ENCODE results near the gene PRKACB. TPM values are rescaled to one million over a fixed set of nuclear protein-coding genes. Genes with fewer than 3 reads are reported as not detected.

Gene PRKACB
- total RNA-seq, 4 donors from 2014 or later: 4.4 to 12.3 (median 5.7) TPM

DNA sequence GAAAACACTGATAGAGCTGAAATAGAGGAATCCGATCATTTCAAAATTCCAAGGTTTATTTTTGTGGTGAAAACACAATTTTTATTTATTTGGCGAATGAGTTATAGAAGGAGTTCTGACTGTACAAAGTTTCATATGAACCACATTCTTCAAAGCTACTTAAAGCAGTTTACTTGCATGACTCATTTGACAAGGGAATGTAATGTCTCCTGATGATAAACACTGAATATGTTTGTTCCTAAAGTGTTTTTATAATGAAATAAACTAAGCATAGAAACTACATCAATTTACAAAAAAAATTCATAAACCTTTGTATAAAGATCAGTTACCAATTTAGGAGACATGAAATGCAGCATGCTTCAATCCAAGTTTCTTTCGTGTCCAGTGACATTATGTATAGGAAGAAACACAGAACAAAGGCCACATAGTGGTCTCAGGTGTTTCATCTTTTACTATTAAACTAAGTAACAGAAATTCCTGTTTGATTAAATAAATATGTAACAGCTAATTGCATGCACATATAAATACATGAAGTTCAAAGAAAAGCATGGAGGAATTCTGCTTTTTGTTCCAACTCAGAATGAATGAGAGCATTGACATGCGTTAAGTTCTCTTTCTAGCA lies 2.5 kb downstream of the PRKACB start:
- TF ChIP-seq CTCF (IDR thresholded peaks at IDR 0.05) (no peak), POLR2A (IDR thresholded peaks at IDR 0.05) (no peak)
- H3K4me3 ChIP-seq (ENCODE audit: low read depth, poor library complexity, severe bottlenecking): no peak overlapping the region
- DNase-seq (ENCODE audit: low spot score in 2 of 2): no peak
- intact Hi-C loops (cut with DNase I; ENCODE audit: low total_unique reads): no loop called here
- WGBS, 2 donors: 77 to 83% methylated on average over 4 of the region's 4 CpGs

GRCh38 chr1:84148758-84149157 lies 4.7 kb downstream of the PRKACB start:
- TF ChIP-seq POLR2A (IDR thresholded peaks at IDR 0.05) (no peak), CTCF (IDR thresholded peaks at IDR 0.05) (no peak)
- H3K4me3 ChIP-seq (ENCODE audit: low read depth, poor library complexity, severe bottlenecking): no peak overlapping the region
- WGBS, 2 donors: 93 to 98% methylated on average over 1 of the region's 1 CpG
- intact Hi-C loops (cut with DNase I; ENCODE audit: low total_unique reads): no loop called here
- DNase-seq (ENCODE audit: low spot score in 2 of 2): no peak

GRCh38 chr1:84152649-84153056 lies 8.6 kb downstream of the PRKACB start:
- H3K4me3 ChIP-seq (ENCODE audit: low read depth, poor library complexity, severe bottlenecking): no peak overlapping the region
- WGBS, 2 donors: 88 to 95% methylated on average over 3 of the region's 3 CpGs
- no peak for DNase-seq (ENCODE audit: low spot score in 2 of 2)
- intact Hi-C loops (cut with DNase I; ENCODE audit: low total_unique reads): no loop called here
- TF ChIP-seq CTCF (IDR thresholded peaks at IDR 0.05): no peak
- TF ChIP-seq POLR2A (IDR thresholded peaks at IDR 0.05): no peak

GRCh38 chr1:84155517-84155916 lies 11.4 kb downstream of the PRKACB start:
- TF ChIP-seq POLR2A (IDR thresholded peaks at IDR 0.05) (no peak), CTCF (IDR thresholded peaks at IDR 0.05) (no peak)
- no peak for DNase-seq (ENCODE audit: low spot score in 2 of 2)
- 89 to 93% methylated on average over 3 of the region's 3 CpGs for WGBS, 2 donors
- H3K4me3 ChIP-seq (ENCODE audit: low read depth, poor library complexity, severe bottlenecking): no peak overlapping the region
- intact Hi-C loops (cut with DNase I; ENCODE audit: low total_unique reads): no loop called here

- no peak overlapping the region for H3K4me3 ChIP-seq (ENCODE audit: low read depth, poor library complexity, severe bottlenecking)
- no peak for DNase-seq (ENCODE audit: low spot score in 2 of 2)
- 35 to 36% methylated on average over 2 of the region's 2 CpGs for WGBS, 2 donors
- intact Hi-C loops (cut with DNase I; ENCODE audit: low total_unique reads): no loop called here
- TF ChIP-seq CTCF (IDR thresholded peaks at IDR 0.05) (no peak), POLR2A (IDR thresholded peaks at IDR 0.05) (no peak)
Measured at GRCh38 chr1:84156210-84156621, 12.1 kb downstream of the PRKACB start.

Measured in lower leg skin (tissue), 4 donors.